ENCODE measurements around the gene SFT2D1. TPM values are rescaled to one million over a fixed set of nuclear protein-coding genes. Genes with fewer than 3 reads are reported as not detected.
"Not testable (repeated sequence)": the region's sequence is repeated elsewhere in the genome, so short reads cannot be mapped to it uniquely, and the experiment has no call there.

The SFT2D1 gene
- total RNA-seq, 1 donor from 2014 or later, result 23.5 TPM

DNA sequence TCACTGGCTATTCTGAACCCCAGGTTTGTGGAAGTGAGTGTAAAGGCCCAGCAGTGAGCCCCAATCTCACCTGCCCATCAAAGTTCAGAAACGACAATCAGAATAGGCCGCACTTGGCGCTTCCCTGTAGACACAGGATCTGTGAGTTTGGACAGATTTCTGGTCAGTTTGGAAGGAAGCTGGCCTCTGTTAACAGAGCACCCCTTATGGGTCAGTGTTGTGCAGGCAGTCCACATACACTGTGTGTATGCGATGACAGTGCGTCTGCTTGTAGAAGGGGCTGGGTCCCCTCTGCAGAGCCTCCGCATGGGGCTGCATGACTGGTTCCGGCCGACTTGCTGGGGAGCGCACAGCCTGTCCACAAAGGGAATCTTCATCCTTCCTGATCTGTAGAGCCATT, 43.8 kb upstream of the SFT2D1 start:
- no peak overlapping the region for H3K27ac Mint-ChIP-seq (ENCODE audit: unreplicated experiment)
- no peak for DNase-seq
- no peak overlapping the region for H3K4me3 Mint-ChIP-seq (ENCODE audit: unreplicated experiment)
- H3K4me1 Mint-ChIP-seq (ENCODE audit: low read depth, unreplicated experiment), result peaks cover 4% of the 10 kb centered on the region
- peaks cover 9% of the 10 kb centered on the region for H3K9me3 Mint-ChIP-seq (ENCODE audit: unreplicated experiment)
- no peaks in the 10 kb centered on the region for H3K36me3 Mint-ChIP-seq (ENCODE audit: unreplicated experiment)
- TF ChIP-seq, protein P1, sequence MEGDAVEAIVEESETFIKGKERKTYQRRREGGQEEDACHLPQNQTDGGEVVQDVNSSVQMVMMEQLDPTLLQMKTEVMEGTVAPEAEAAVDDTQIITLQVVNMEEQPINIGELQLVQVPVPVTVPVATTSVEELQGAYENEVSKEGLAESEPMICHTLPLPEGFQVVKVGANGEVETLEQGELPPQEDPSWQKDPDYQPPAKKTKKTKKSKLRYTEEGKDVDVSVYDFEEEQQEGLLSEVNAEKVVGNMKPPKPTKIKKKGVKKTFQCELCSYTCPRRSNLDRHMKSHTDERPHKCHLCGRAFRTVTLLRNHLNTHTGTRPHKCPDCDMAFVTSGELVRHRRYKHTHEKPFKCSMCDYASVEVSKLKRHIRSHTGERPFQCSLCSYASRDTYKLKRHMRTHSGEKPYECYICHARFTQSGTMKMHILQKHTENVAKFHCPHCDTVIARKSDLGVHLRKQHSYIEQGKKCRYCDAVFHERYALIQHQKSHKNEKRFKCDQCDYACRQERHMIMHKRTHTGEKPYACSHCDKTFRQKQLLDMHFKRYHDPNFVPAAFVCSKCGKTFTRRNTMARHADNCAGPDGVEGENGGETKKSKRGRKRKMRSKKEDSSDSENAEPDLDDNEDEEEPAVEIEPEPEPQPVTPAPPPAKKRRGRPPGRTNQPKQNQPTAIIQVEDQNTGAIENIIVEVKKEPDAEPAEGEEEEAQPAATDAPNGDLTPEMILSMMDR (IDR thresholded peaks at IDR 0.05; ENCODE audit: partially characterized antibody, unreplicated experiment), result no peak
- H3K27me3 Mint-ChIP-seq (ENCODE audit: unreplicated experiment), result no peaks in the 10 kb centered on the region

DNA sequence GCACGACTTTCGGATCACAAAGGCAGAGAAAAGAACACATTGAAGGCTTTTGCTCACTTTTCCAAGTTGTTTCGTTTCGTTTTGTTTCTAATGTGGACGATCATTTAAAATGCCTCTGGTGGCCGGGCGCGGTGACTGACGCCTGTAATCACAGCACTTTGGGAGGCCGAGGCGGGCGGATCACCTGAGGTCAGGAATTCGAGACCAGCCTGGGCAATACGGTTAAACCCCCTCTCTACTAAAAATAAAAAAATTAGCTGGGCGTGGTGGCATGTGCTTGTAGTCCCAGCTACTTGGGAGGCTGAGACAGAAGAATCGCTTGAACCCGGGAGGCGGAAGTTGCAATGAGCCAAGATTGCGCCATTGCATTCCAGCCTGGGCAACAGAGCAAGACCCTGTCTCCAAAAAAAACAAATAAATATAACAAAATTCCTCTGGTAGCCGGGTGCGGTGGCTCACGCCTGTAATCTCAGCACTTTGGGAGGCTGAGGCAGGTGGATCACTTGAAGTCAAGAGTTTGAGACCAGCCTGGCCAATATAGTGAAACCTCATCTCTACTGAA, 41.5 kb upstream of the SFT2D1 start:
- not testable (repeated sequence) for H3K4me1 Mint-ChIP-seq (ENCODE audit: low read depth, unreplicated experiment); H3K36me3 Mint-ChIP-seq (ENCODE audit: unreplicated experiment); DNase-seq; H3K9me3 Mint-ChIP-seq (ENCODE audit: unreplicated experiment); H3K27me3 Mint-ChIP-seq (ENCODE audit: unreplicated experiment)
- peak overlapping the region; percentile 17 for H3K27ac Mint-ChIP-seq (ENCODE audit: unreplicated experiment)
- H3K4me3 Mint-ChIP-seq (ENCODE audit: unreplicated experiment), result peak overlapping the region; percentile 85

- Mint-ChIP-seq H3K9me3 (ENCODE audit: unreplicated experiment) (peaks cover 9% of the 10 kb centered on the region), H3K27me3 (ENCODE audit: unreplicated experiment) (no peaks in the 10 kb centered on the region), H3K4me3 (ENCODE audit: unreplicated experiment) (peak within 1 kb of the TSS; percentile 91), H3K36me3 (ENCODE audit: unreplicated experiment) (no peaks in the 10 kb centered on the region), H3K27ac (ENCODE audit: unreplicated experiment) (peak within 1 kb of the TSS; percentile 76), H3K4me1 (ENCODE audit: low read depth, unreplicated experiment) (peaks cover 4% of the 10 kb centered on the region)
- DNase-seq, result peak; percentile 99
- TF ChIP-seq, protein P1 (IDR thresholded peaks at IDR 0.05; ENCODE audit: partially characterized antibody, unreplicated experiment), result no peak
Measured at GRCh38 chr6:166382933-166383801, 40.8 kb upstream of the SFT2D1 start, which contains the start of gene MPC1. Gene MPC1, minus strand, starts transcription at chr6:166382940. Its CDS starts 64 bp downstream, at chr6:166382876.

GRCh38 chr6:166382500-166382932, 40.2 kb upstream of the SFT2D1 start:
- Mint-ChIP-seq H3K36me3 (ENCODE audit: unreplicated experiment) (no peaks in the 10 kb centered on the region), H3K27ac (ENCODE audit: unreplicated experiment) (no peak overlapping the region), H3K9me3 (ENCODE audit: unreplicated experiment) (peaks cover 9% of the 10 kb centered on the region), H3K4me1 (ENCODE audit: low read depth, unreplicated experiment) (peaks cover 4% of the 10 kb centered on the region), H3K27me3 (ENCODE audit: unreplicated experiment) (no peaks in the 10 kb centered on the region), H3K4me3 (ENCODE audit: unreplicated experiment) (peak overlapping the region; percentile 91)
- TF ChIP-seq, protein P1 (IDR thresholded peaks at IDR 0.05; ENCODE audit: partially characterized antibody, unreplicated experiment), result no peak
- DNase-seq, result no peak

- Mint-ChIP-seq H3K4me3 (ENCODE audit: unreplicated experiment) (peak overlapping the region; percentile 91), H3K9me3 (ENCODE audit: unreplicated experiment) (peaks cover 9% of the 10 kb centered on the region), H3K27ac (ENCODE audit: unreplicated experiment) (peak overlapping the region; percentile 76)
Measured at GRCh38 chr6:166381733-166382499, 39.6 kb upstream of the SFT2D1 start.

More at GRCh38 chr6:166381733-166382499, 39.6 kb upstream of the SFT2D1 start:
- no peaks in the 10 kb centered on the region for H3K27me3 Mint-ChIP-seq (ENCODE audit: unreplicated experiment)
- DNase-seq, result peak; percentile 79
- peaks cover 4% of the 10 kb centered on the region for H3K4me1 Mint-ChIP-seq (ENCODE audit: low read depth, unreplicated experiment)
- TF ChIP-seq, protein P1 (IDR thresholded peaks at IDR 0.05; ENCODE audit: partially characterized antibody, unreplicated experiment), result peak; percentile 83
- H3K36me3 Mint-ChIP-seq (ENCODE audit: unreplicated experiment), result no peaks in the 10 kb centered on the region
